ENCODE data around the gene ADAMTS2.
A peak's percentile ranks its signal among the peaks of the same experiment; 100 is the strongest.

The ADAMTS2 gene

DNA sequence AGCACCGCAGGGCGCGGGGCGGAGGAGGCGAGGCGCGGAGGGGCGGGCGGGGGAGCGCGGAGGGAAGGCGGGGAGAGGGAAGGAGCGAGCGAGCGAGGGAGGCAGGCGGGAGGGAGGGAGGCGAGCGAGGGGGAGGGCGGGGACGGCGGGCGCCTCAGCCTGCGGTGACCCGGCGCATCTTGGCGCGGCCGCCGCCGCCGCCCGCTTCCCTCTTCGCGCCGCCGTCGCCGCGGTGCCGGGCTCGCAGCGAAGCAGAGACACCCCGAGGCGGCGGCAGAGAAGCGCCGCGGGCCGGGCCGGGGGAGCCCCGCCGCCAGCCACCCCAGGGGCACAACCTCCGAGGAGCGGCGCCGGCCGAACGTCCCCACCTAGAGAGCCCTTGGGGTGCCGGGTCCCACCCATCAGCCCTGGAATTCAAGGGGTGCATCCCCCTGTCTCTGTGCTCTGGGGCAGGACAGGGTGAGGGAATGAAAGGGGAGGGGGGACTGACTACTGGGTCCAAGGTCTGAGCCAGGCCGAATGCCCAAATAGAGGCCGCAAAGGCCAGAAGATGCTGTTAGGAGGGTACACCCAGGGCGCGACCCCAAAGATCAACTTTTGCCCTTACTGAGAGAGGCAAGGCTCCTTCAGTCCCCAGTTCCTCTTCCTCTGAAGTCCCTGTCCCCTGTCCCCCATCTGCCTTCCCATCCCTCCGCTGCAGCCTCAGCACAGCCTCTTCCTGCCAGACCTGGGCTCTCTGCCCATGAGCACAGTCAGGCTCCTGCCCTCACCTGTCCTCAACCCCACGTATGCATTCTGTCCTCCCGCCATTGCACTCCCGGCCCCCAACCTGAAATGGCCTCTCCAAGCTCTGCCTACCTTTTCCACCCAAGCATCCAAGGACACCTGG lies at the start of gene ADAMTS2:
Gene ADAMTS2, minus strand, starts transcription at position 29 of the 889 bp plus-strand sequence. CDS start 133 bp downstream, outside the sequence.
- DNase-seq (ENCODE audit: low spot score): no peak

DNA sequence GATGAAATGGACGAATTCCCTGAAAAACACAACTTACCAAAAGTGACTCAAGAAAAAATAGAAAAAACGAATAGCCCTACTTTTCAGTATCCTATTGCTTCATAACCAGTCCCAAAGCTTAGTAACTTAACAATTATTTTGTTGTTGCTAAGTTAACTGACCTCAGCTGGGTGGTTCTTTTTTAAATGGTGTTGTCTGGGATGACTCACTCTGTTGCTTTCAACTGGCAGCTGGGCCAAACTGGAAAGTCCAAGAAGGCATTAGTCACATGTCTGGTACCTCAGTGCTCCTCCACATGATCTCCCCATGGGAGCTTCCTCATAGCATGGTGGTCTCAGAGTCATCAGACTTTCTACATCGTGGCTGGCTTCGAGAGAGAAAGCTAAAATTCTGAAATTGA lies 47.8 kb upstream of the ADAMTS2 start:
- DNase-seq (ENCODE audit: low spot score): peak; percentile 21

DNA sequence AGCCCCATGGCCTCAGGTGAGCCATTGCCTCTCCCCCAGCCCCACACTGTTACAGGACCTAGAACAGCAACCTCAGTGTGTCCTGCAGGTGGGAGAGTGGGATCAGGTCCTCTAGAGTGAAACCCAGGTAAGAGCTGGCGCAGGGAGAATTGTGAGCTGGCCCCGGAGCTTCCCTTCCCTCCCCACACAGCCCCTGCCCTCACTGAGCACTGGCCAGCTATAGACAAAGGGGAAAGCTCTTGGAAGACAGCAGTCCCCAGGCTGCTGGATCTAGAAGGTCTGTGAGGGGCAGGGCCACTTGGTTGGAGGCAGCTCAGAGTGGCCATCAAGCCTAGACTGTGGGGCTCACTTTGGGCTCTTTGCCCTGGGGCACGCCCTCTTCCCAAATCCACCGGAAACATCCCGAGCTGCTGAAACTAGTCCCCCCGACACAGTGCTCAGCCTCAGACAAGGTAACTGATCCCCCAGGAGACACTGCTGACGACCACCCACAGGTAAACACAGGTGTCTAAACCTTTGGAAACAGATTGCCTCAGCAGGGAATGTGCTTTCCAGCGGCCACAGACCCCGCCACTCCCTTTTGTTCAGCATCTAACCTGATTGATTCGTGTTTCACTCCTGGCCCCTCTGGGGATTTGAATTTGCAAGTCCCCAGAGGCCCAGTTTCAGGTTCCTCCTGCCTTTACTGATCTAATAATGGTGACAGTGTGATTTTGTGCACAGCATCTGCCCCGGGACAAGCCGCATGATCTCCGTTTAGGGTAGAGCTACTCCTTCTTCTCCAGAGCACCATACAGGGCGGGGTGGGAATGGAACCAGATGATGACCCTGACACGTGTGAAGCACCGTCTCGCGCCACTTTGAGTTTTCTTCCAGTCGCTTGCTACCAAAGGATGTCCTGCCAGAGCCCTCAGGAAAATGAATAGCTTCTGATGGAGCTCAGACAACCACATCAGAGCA lies 42.2 kb upstream of the ADAMTS2 start:
- DNase-seq (ENCODE audit: low spot score): no peak

DNA sequence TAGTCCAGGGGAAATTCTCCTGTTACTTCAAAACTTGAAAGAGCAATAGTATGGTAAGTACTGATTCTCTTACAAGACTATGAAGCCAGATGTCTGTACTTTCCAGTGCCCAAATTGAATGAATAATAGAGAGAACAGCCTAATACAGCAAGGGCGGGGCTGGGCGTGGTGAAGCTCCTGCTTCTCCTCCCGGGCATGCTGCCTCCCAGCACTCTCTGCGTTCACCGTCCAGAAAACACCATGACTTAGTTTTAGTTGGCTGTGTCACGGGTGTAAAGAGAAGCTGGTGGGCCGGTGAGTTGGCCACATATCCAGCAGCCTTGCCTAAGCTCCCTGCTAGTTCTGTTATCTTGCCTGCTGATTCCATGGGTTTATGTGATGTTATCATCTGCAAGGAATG lies 40.7 kb upstream of the ADAMTS2 start:
- DNase-seq (ENCODE audit: low spot score): no peak

DNA sequence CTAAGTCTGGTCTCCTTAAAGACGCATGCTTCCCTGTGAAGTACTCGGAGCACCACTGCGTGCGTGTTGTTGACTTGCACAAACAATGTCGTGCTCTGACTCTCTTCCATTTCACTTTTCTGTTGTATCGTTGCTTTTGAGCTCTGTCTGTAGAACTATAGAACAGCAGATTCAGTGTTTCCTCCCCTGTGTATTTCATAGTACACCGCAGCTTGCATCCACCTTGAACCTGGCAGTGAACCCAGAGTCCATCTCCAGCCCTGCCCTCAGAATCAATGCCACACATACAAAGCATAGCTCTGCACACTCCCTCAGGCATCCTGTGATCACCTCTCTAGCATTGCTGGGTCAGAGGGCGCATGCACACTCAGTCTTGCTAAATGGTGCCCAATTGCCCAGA lies 37.2 kb upstream of the ADAMTS2 start:
- no peak for DNase-seq (ENCODE audit: low spot score)

DNA sequence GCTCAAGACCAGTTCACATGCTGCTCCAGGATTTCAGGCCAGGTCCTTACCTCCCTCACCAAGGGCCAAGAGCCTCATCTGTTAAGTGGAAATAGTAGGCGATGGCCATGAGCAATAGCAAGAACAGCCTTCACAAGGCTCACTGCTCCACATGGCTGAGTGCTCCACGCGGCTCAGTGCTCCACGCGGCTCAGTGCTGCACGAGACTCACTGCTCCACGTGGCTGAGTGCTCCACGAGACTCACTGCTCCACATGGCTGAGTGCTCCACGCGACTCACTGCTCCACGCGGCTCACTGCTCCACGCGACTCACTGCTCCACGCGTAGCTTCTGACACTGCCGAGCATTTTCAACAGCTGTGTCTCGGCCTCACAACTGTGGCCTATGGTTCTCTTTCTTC lies 36.4 kb upstream of the ADAMTS2 start:
- DNase-seq (ENCODE audit: low spot score): no peak

DNA sequence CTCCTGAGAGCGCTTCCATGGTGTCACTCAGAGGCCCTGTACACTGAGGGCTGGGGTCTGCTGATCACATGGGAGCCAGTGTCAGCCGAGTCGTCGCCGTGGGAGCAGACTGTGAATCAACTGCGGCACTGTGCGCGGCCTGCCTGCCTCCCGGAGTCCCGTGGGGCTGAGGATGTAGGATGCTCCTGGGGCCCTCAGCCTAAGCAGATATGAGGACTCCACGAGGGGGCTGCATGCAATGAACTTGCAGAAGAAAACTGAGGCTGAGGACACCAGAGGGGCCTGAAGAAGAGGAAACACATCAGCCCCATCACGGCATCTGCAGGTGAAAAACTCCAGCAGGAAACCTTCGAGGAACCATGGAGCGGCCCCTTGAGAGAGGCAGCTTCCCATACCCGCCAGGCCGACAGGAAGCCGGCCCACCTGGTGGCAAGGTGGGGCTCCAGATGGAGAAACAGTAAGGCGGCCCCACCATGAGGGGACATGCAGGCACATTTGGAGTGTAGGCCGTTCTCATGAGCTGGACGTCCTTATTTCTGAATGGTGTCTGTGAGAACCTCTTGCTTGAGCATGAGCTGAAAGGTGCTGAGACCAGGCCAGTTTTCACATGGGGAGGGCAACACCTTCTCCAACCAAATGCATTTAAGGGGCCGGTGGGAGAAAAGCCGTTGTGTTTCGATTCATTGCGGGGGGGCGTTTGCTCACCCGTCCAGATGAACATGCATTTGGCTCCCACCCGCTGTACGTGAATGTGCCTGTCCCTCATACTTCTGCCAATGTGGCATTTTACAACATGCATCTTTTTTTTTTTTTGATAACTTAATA lies 35.2 kb upstream of the ADAMTS2 start:
- no peak for DNase-seq (ENCODE audit: low spot score)

DNA sequence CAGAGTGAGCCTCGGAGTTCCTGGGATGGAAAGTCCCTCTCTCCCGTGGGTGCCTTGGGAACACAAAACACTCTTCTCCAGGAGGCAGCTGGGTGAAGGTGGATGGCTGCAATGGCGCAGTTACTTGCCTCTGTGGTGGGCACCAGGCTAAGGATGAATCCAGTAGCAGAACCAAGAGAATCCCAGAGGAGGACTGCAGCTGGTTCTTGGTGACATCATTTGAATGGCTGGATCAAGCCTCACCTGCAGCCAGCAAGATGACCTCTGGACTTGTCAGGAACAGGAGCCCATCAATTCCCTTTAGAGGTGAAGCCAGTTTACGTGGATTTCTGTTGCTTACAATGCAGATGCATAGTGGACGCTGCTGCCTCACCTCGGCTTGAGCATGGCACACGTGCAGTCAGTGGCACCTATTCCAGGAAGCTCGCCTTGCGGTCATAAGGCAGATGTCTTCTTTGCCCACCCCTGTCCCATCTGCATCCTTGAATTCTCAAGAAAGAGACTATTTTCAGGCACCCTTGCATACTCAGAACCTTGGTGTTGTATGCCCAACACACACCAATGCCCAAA lies 34.1 kb upstream of the ADAMTS2 start:
- DNase-seq (ENCODE audit: low spot score): no peak

DNA sequence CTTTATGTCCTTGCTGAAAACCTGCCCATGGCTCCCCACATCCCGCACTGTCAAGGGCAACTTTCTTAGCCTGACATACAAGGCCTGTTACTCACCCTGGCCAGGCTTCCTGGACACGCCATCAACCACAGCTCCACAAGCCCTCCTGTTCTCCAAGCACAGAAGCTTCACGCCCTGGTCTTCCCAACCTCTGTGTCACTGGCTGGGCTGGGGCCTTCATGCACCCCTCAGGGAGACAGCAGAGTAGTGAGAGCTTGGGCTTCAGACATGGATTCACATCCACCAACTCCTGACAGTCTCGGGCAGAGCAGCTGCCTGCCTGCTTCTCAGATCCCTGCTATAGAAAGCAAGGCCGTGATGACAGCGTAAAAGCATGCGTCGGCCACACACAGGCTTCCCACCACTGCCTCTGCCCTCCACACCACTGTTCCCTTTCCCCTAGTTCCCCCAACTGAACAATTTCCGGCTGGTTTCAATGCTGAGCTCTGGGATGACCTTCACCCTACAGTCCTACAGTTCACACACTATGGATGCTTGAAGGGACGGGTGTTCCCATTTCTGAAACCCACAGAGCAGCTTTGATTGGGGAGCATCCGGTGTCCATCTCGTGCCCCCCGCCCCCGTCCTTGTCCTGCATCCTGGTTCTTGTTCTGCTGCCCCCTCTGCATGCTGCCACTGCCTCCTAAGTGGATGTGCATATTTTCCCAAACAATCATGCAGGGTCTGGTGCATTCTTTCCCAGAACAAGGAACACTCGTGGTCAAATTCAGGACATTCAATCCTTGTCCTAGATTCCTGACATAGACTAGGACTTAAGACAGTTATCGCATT lies 33.4 kb upstream of the ADAMTS2 start:
- DNase-seq (ENCODE audit: low spot score): no peak

DNA sequence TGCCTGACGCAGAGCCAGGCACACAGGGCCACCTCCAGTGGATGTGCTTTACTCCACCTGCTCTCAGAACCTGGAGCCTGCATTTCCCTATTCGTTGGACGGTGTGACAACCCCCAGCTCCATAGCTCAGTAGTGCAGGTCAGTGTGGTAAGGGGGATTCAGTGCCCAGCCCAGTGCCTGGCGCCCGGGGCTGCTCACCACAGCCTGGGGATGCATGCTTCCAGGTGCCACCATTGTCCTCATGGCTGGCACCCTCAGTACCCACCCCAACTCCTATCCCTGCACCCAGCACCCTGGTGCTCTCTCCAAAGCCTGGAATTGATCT lies 32.8 kb upstream of the ADAMTS2 start:
- DNase-seq (ENCODE audit: low spot score): no peak

DNA sequence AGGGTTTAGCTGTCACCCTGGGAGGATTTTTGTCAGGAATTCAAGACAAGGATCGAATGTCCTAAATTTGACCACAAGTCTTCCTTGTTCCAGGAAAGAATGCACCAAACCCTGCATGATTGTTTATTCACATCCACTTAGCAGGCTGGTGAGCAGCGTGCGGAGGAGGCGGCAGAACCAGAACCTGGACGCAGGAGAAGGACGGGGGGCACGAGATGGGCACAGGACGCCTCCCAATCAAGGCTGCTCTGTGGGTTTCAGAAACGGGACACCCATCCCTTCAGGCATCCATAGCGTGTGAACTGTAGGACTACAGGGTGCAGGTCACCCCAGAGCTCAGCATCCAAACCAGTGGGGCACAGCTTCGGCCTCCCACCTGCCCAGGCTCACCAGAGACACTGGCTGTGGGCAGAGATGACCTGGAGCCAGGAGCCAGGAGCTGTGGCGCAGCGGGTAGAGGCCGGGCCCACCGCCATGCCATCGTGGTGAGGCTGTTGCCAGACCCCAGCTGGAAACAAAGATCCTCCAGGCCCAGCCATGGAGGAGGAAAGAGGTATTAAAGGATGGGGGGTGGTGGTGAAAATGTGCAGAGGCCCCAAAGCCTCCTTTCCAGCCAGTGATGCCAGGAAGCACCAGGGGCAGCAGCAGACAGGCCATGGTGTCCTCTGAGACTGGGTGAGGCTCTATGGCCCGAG lies 32.3 kb upstream of the ADAMTS2 start:
- no peak for DNase-seq (ENCODE audit: low spot score)

DNA sequence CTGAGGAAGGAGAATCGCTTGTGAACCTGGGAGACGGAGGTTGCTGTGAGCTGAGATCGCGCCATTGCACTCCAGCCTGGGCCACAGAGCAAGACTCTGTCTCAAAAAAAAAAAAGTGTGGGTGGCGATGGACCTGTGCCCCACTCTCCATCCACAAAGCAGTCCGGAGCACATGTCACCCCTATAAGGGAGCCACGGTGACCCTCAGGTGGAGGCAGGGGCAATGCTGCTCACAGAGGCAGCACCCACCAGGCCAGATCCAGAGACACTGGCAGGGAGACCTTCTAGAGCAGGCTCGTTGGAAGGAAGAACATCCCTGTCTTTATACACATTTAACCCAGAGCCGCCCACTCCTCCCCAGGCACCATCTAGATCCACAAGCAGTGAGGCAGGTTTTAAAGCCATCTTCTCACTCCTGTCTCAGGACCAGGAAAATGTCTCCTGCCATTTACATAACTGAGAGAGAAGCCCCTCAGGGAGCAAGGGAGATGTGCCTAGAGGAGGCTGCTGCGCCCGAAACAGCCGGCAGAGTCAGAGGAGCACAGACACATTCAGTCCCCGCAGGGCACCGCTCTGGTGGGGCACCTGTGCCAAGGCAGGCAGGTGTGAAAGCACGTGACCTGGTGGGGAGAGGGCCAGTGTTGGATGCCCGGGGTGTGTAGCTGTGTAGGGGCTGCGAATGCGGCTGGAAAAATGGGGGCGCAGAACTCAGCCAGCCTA lies 31.6 kb upstream of the ADAMTS2 start:
- DNase-seq (ENCODE audit: low spot score): no peak

DNA sequence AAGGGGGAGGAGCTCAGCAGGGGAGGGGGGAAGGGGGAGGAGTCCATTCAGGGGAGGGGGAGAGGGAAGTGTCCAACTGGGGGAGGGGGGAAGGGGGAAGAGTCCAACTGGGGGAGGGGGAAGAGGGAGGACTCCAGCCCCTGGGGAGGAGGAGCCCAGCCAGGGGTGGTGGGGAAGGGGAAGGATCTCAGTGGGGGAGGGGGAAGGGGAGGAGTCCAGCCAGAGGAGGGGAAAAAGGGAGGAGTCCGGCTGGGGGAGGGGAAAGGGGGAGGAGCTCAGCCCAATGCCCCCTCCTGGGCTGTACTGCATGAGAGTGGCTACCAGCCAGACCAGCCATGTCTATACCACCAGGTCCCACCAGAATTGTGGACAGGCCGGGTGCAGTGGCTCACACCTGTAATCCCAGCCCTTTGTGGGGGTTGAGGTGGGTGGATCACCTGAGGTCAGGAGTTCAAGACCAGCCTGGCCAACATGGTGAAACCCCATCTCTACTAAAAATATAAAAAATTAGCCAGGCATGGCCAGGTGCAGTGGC lies 30.6 kb upstream of the ADAMTS2 start:
- DNase-seq (ENCODE audit: low spot score): no peak

DNA sequence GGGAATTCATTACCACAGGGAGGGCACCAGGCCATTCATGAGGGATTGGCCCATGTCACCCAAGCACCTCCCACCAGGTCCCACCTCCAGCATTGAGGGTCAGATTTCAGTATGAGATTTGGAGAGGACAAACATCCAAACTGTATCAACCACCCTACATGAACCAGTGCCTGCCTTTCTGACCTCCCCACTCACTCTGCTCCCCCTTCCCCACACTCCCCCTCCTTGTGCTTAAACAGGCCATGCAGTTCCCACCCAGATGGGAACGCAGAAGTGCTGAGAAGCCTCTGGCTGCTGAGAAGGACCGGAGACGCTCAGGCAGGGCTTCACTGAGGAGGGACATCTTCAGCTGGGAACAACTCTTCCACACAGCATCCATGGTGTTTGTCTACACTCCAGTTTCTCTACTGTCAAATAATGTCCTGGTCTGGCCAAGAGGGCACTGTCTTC lies 30.0 kb upstream of the ADAMTS2 start:
- DNase-seq (ENCODE audit: low spot score): no peak

DNA sequence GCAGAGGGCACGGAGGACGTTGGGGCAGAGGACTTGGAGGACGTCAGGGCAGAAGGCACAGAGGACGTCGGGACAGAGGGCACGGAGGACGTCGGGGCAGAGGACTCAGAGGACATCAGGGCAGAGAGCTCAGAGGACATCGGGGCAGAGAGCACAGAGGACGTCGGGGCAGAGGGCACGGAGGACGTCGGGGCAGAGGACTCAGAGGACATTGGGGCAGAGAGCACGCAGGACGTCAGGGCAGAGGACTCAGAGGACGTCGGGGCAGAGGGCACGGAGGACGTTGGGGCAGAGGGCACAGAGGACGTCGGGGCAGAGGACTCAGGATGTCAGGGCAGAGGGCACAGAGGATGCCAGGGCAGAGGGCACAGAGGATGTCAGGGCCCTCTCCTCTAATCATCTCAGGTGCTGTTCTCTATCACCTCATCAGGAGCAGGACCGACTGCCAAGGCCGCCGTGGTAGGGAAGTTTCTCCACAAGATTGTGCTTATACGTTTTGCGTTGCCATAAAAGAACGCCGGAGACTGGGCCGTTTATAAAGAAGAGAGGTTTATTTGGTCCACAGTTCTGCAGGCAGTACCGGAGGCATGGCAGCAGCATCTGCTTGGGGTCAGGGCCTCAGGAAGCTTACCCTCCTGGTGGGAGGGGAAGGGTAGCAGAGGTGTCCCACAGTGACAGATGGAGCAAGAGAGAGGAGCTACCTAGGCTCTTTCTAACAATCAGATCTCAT lies 29.4 kb upstream of the ADAMTS2 start:
- DNase-seq (ENCODE audit: low spot score): no peak

DNA sequence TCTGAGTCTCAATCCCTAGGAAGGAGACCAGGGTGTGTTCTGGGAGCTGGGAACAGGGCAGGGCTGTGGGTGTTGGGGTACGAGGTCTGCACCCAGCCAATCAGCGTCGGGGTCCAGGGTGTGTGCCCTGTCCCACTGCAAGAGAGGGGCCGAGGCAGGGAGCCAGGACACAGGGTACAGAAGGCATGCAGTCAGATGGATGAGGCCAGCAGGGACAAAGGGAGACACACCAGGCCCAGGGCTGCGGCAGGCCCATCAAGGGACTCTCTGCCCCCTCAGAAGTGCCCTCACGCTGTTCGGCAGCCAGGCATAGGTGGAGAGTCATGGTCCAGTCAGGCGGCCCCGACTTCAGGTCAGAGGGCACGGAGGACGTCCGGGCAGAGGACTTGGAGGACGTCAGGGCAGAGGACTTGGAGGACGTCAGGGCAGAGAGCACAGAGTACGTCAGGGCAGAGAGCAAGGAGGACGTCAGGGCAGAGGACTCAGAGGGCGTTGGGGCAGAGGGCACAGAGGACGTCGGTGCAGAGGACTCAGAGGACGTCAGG lies 28.8 kb upstream of the ADAMTS2 start:
- DNase-seq (ENCODE audit: low spot score): no peak

DNA sequence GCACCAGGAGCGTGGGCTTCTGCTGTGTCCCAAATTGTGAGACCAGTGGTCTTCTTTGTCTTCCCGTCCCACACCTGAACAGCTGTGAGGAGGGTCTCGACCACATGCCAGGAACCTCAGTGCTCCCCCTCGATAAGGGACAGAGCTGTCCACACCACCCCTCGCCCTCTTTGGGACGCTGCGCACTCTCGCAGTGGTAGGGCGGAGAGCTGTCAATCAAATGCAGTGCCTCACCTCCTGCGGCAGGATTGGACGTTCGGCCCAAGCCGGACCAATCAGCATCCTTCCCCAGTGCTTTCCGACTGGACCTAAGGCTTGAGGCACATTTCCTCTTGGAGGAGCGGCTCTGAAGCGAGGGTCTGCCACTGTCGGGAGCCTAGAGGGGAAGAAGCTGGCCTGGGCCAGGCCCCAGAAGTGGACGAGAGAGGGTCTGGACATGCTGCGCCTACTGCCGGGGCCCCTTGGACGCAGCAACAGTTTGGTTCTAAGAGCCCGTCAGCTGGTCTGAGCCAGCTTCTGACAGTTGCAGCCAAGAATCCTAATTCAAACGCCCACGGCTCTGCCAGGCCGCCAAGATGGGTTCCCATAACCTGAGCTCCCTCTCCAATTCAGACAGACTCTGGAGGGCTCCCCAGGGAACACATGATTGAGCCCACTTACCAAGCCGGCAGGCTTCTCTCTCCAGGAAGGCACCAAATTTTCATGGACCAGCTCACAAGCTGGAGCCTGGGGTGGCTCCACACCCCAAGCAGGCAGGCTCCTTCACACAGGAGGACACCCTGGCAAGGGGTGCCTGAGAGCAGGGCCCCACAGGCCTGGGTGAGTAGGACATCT lies 28.1 kb upstream of the ADAMTS2 start:
- DNase-seq (ENCODE audit: low spot score): no peak
